GM21423 (cell line): ENCODE measurements around the gene OSGIN1.

Experiments
- ATAC-seq: cut with Tn5 transposase; IDR thresholded peaks from one replicate; pipeline ENCODE4 v1.9.1; 2021; ENCODE audit warnings: mild to moderate bottlenecking, moderate library complexity; ENCODE audit not compliant: unreplicated experiment

The OSGIN1 gene

DNA sequence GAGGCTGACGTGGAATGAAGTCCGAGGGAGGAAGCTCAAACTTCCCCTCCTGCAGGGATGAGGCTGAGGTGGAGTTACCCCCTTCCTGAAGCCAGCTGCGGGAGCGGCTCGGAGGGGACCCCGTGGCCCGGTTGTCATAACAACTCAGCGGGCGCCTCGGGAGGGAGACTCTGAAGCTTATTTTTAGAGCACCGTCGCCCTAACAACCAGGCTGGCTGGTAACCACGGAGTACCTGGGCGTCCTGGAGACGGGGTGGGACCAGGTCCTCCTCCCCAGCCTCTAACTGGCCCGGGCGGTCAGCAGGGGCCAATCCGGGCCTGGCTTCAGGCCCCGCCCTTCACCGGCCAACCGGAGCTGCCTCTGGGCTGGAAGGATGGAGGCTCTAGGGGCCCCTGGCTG, 42.7 kb downstream of the OSGIN1 start:
- ATAC-seq = no peak

DNA sequence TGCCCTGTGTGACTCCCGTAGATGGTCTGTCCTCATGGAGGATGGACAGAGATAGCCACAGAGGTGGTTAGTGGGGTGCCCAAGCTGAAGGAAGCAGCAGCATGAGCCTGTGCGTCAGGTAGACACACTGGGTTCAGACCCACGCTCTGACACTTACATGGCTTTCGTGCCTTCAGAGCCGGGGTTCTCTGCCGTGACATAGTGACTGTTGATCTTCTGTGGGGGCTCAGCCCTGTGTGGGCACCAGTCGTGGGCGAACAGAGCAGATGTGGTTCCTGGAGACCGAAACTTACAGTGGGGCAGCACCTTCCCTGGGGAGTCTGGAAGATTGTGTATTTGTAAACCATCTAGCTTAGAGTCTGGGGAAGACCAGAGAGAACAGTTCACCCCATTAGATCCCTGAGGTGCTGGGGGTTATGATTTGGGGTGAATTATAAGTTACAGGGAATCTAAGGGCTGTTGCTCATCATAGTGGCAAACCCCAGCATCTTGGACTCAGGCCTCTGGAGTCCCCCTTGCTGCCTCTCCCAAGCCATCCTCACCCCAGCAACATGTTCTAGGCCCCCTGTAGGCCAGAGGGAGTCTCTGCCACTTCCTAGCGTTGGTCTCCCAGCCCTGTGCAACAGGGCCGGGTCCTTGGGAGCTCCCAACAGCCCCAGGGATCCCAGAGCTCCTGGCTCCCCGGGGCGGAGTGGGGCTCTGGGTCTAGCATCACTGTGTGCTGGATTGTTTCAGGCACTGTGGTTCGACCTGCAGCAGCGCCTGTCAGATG, 43.6 kb downstream of the OSGIN1 start:
- ATAC-seq = no peak

DNA sequence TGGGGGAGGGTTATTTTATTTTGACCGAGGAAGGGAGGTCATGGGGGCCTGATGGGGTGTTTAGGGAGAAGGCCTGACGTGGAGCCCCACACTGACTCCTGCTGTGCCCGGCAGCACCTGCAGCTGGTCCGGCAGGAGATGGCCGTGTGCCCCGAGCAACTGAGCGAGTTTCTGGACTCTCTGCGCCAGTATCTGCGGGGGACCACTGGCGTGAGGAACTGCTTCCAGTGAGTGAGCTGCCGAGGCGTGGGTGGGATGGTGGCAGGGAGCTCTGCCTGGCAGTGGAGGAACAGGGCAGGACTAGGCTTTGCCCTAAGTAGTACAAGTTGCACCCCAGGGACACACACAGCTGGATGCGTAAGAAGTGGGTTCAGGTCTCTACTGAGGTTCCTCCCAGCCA, 45.1 kb downstream of the OSGIN1 start:
- ATAC-seq = no peak

DNA sequence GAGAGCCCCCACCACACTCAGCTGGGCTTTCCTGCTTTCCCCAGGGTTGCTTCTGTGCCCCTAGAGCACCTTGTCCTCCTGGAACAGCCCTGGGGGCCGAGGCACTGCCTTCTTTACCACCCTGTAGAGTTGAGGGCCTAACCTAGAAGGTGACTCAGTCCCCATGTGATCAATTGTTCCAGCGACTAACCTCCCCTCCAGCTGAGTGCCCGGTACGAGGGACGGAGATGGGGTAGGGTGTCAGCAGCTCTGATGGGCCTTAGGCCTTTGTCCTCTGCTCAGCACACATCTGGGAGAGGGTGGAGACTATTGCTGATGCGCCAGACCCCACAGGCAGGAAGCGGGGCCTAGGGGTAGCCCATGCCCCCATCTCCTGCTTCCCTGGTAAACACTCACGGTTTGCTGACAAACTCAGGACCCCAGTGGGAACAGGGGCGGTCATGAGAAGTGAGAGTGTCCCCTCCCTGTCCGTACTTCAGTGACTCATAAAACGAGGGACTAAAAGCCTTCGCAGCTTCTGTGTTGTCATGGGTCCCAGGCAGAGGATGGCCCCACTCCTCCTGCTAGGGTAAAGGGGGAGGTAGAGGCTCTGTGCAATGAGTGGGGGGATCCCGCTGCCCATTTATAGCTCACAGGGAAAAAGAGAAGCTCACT, 48.1 kb downstream of the OSGIN1 start:
- ATAC-seq = no peak

DNA sequence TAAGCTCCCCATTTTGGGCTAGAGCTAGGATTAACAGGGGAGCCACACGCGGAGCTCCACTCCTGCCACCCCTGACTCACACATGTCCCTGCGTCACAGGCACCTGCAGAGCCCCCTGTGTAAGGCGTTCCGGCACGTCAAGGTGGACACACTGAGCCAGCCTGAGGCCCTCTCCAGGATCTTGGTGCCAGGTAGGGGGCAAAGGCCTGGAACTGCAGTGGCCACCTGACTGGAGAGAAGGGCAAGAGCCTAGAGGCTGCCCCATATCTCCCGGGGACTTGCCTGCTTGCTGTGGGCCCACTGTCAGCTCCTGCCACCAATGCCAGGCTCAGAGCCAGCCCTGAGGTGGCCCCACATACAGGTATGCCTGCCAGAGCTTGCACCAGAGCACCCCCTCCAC, 48.7 kb downstream of the OSGIN1 start:
- ATAC-seq = no peak

DNA sequence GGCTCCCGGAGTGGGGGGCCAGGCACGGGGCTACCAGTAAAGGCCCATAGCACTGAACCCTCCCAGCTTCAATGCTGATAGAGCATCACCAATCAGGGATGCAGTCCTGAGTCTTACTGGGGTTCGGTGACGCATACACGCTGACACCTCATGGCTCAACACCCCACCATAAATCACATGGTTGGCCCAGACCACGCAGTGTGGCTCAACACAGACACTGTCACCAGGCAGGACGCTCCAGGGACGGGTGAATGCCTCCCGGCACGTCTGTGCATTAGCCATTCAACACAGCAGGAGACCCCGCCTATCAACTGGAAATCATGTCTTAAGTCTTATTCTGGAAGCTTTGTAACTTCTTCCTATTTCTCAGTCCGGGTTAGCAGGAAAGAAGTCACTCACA, 50.0 kb downstream of the OSGIN1 start:
- ATAC-seq = no peak

DNA sequence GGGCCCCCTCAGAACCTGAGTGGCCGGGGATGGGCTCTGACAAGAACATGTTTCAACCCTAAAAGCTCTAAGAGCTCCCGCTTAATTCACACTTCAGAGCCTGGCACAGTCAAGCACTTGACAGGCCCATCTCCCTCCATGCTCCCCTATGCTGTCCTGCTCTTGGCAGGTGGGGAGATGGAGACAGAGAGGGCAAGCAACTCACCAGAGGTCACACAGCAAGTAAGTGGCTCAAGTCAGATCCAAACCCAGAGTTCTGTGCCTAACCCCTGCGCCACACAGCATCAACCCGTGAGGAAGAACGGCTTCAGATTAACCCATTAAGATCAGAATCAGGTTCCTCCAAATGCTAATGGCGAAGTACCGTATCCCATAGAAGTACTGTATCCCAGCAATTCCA, 51.4 kb downstream of the OSGIN1 start:
- ATAC-seq = no peak

DNA sequence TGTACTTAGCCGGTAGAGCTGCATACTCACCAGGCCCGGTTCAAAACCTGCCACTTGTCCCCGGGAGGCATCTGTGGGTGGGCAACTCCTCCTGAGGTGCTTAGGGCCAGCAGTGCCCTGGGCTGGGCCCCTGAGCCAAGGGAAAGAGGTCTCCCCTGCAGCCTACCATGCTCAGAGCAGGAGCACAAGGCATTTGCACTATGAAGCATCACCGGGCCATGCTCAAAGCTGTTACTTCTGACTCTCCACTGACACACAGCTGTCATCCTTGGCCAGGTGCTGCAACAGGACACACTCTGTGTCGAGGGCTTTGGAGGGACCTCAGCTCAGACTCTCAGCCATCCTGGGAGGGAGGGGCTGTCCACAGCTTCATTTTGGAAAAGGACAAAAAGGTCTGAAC, 52.4 kb downstream of the OSGIN1 start:
- ATAC-seq = no peak

DNA sequence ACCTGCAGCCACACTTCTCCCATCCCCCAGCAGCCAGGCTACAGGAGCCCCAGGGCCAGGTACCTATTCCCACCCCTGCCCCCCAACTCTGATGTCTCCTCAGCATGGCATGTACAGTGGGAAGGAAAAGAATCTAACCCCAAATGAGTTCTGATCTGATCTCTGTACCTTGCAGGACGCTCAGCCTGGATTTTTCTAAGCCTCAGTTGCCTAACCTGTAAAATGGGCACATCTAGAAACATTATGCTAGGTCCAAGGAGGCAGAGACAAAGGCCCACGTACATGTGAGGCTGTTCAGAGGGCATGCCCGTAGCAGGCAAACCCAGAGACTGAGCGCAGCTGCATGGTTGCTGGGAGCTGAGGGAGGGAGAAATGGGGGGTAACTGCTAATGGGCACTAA, 54.5 kb downstream of the OSGIN1 start:
- ATAC-seq = no peak

DNA sequence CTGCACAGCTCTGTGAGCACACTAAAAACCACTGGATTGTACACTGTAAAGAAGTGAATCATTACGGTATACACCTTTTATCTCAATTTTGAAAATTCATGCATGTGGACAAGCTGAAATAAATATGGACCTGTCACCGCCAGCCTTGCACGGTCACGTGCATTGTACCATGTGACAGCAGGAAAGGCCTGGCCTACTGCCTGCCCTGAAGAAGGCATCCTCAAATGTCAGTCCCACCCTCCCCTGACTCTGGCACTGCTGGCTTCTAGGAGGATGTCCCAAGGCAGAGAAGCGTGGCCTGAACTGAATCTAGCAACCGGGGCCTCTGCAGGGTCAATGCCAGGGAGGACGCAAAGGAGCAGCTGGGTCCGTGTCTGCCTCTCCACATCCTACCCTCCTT, 54.9 kb downstream of the OSGIN1 start:
- no peak for ATAC-seq

DNA sequence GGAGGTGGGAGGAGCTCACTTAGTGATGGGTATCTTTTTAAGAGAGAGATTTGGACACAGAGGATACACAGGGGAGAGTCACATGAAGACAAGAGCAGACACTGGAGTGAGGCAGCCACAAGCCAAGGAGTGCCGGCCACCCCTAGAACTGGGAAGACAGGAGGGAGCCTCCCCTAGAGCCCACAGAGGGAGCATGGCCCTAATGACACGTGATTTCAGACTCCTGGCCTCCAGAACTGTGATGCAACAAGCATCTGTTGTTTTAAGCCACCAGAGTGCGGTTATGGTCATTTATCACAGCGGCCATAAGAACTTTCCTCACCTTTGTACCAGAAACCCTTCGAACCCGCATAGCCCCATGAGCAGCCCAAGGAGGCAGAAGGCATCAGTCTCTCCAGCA, 56.2 kb downstream of the OSGIN1 start:
- no peak for ATAC-seq

DNA sequence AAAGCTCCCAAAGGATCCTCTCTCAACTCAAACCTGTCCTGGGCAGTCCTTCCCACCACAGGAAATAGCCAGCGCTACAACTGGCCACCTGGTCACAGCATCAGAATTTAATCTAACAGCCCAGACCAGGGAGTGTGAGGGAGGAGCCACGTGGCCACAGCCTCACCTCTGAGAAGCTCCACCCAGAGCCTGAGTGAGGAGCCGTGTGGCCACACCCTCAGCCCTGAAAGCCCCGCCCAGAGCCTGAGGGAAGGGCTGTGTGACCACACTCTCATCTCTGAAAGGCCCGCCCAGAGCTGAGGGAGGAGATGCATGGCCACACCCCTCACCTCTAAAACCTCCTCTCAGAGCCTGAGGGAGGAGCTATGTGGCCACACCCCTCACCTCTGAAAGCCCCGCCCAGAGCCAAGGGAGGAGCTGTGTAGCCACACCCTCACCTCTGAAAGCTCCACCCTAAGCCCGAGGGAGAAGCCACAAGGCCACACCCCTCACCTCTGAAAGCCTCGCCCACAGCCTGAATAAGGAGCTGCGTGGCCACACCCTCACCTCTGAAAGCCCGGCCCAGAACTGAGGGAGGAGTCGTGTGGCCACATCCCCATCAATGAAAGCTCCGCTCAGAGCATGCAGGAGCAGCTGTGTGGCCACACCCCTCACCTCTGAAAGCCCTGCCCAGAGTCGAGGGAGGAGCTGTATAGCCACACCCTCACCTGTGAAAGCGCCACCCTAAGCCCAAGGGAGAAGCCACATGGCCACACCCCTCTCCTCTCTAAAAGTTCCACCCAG, 60.9 kb downstream of the OSGIN1 start:
- peak; percentile 86 for ATAC-seq

DNA sequence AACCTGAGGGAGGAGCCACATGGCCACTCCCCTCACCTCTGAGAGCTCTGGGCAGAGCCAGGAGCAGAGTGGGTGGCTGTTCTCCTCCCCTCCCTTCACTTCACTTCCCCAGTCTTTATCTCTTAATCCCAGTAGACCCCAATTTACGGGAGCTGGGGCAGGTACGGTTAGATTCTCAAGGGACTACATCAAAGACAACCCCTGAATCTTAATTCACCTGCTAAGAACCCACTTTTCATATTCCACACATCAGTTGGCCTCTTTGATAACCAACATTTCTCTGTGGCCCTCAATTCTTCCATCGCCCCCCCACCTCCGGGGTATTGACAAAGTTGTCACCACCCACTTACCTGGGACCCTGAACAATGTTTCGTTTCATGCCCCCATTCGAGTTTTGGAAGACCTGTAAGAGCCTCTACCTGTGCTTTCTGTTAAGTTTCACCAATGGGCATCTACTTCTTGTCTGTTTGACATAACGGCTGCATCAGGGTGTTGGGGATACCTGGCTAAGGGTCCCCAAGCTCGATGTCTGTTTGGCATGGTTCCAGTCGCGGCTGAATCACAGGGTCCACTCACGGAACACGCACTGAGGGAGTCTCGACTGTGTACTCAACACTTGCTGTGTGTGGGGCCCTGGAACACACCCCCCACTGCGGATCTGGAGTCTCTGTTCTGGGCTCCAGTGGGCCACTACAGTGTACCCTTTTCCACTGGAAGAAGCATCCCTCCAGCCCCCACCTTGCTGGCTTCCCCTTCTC, 61.7 kb downstream of the OSGIN1 start:
- ATAC-seq = no peak

DNA sequence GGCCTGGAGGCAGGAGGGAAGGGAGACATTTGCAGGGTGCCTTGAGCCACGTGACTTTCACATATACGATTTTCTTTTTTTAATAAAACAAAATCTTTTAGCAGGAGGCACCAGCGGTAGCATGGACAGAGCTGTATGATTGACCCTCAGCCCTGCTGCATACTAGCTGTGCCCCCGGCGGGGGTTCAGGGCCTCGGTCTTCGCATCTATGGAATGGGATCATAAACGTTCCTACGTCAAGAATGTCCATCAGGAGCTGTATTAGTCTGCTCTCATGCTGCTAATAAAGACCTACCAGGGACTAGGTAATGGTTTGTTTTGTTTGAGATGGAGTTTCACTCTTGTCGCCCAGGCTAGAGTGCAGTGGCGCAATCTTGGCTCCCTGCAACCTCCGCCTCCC, 62.4 kb downstream of the OSGIN1 start:
- no peak for ATAC-seq
